HG02885 (cell line): ENCODE data around the gene TREH.

Experiments used
- ATAC-seq: cut with Tn5 transposase; IDR thresholded peaks from one replicate; pipeline ENCODE4 v1.9.1; 2021; ENCODE audit warnings: mild to moderate bottlenecking; ENCODE audit not compliant: unreplicated experiment, poor library complexity

The TREH gene

GRCh38 chr11:118672846-118673245, 6.6 kb downstream of the TREH start:
- no peak for ATAC-seq

- ATAC-seq = no peak
Measured at GRCh38 chr11:118671254-118671653, 8.2 kb downstream of the TREH start.

DNA sequence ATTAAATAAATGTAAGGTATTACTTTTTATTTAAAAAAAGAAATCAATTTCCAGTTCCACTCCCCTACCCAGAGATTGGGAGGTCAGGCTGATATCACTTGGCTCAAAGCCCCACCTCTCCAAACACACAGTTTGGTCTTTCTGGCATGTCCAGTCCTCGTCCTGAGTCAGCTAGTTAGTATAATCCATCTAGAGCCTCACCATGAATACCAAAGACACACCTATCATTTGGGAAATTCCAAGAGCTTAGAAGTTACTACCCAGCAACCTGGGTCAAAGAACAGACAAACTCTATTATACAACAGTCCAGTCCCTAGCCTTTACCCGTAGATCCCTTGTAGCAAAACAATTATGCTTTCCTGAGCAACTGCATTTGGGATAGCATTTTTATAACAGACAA, 9.4 kb downstream of the TREH start:
- ATAC-seq = no peak

DNA sequence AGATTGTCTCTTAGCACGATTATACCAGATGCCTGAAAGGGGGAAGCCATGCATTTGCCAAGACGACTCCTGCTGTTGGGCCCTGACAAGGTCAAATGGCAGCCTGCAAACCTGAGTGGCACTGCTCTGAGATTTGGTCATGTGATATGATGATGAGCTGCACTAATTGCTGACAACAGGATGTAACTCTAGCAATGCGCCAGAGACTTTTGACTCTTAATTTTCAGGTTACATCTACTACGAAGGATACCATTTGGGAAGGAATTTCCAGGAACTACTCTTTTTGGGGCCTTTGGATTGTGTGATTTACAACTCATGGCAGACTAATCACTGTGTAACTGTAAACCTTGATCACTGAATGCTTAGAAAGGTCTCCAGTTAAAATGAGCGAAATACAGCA, 13.1 kb downstream of the TREH start:
- no peak for ATAC-seq

GRCh38 chr11:118663902-118664301, 15.5 kb downstream of the TREH start:
- ATAC-seq = no peak

DNA sequence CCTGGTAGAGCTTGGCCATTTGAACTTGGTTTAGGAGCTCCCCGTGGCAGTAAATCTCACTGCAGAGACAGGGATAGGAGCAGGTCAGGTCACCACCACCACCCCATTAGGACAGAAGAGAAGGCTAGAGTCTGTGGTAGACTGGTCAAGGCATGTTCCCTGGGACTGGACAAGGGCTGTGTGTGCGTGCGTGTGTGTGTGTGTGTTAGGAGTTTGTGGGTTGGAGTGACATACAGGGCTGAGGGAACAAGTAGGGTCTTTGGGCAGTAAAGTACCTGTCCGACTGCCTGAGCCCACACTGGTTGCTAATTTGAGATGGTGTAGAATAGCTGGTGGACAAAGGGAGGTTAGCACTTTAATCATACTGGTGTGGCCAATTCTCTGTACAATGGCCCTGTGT, 16.1 kb downstream of the TREH start:
- ATAC-seq = no peak

GRCh38 chr11:118662401-118663271, 16.8 kb downstream of the TREH start:
- no peak for ATAC-seq

- ATAC-seq = no peak
Measured at GRCh38 chr11:118661425-118662301, 17.8 kb downstream of the TREH start.

DNA sequence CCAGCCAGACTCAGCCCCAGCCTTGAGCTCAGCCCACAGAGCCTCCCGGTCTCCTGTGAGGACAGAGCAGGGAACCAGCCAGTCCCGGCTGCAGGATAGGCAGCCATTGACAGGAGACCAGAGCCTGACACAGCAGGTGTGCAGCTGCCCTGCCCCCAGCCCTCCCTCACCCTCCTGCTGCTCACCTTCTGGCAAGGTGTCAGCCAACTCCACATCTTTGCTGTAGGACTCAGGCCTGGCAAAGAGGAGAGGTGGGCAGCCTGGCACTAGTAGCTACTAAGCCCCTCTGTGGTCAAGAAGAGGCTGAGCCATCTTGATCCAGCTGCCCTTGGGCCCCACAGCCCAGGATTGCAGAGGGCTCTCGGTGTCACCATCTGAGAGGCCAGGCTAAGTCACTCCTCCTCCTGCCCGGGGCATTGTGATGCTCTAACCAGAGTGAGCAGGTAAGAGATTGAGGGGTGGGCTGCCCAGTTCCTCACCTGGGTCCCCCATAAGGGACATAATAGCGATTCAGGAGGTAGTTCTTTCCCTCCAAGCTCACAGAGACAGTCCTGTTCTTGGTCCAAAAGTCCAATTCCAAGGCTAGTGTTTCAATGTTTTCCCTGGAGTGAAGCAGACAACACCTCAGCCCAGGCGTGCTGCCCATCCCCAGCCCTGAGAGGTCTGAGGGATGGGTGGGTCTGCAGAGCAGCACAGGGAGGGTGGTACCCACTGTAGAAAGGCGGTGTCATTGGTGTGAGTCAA, 18.6 kb downstream of the TREH start:
- no peak for ATAC-seq

- ATAC-seq = no peak
Measured at GRCh38 chr11:118659953-118660680, 19.3 kb downstream of the TREH start.

- peak; percentile 80 for ATAC-seq
Measured at GRCh38 chr11:118659314-118659952, 20.0 kb downstream of the TREH start.

DNA sequence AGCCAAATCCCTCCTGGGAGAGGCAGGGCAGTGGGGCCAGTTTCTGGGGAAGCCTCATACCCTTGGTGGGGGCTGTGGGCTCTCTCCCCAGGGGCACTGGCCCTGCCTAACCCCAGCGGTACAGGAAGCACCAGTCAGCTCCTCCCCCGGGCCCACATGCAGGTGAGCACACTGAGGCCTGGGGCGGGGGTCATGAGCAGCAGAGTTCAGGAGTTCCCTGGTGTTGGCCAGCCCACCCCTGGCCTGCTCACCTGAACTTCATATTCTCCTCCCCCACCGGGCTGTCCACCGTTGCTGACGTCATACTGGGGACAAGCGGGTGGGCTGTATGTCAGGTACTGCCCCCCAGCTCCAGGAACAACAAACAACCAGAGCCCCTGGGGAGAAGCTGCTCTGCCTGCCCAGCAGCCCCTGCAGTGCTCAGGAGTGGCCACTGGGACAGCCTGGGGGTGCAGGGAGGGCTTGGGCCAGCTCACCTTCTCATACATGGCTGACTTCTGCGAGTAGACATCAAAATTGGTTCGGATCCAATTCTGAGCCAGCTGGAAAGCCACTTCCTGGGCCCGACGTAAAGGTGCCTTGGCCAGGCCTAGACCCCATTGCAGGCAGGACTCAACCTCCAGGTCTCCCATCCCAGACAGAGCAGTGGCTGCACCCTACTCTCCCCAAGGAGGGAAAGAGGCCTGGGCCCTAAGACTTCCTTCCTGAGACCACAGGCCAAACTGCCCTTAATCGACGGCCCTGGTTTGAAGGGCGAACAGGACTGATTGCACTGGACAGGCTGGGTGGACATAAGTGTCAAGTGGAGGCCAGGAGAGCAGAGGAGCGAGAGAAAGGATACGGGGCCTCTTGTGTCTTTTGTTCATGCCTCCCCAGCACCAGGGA, 20.8 kb downstream of the TREH start:
- ATAC-seq = no peak

DNA sequence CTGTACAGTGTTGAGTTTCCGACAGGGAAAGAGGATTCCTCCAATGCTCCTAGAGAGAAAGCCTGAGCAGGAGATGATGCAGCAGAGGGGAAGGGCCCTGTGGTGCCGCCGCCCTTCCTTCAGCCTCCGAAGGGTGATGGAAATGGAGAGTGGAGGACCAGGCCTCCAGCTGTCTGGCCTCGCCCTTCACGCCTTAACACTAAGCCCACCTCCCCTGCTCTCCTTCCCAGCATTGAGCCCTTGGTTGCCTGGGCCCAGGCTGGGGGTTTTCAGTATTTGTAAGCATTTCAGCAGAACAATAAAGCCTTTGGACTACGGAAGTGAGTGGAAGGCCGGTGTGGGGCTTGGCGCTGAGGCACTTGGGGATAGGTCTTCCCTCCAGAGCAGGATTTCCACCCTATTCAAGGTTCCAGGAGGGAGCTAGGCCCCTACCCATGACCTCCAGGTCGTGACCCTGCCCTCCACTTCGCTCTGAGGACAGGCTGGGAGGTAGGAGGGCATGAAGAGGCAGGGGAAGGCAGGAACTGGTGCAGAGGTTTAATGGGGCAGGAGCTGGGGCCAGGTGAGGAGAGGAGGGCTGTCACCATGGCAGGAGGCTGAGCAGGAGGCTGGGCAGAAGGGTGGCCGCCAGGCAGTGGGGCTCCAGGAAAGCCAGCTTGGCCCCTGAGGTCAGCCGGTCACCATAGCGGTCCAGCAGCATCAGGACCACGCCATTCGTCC, 21.6 kb downstream of the TREH start:
- no peak for ATAC-seq

DNA sequence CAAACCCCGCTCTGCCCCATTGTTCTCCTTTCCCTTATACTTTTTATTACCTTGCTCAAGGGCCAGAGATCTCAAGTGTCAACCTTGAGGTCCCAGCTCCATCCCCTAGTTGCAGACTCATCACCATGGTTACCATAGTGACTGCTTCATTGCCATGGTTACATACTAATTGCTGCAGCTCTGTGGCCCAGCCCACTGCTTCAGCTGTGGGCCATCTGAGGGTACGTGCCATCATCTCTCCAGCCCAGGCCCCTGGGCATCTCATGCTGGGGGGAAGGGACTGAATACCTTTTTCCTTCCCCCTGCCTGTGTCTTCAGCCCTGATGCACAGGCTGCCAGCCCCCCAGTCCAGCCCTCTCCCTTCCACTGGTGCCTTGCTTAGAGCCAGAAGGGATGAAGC, 22.2 kb downstream of the TREH start:
- no peak for ATAC-seq

GRCh38 chr11:118656563-118657165, 22.8 kb downstream of the TREH start:
- ATAC-seq = no peak

GRCh38 chr11:118655486-118656190, 23.8 kb downstream of the TREH start:
- no peak for ATAC-seq
